ENCODE data around the gene DEF6. TPM values are rescaled to one million over a fixed set of nuclear protein-coding genes. Genes with fewer than 3 reads are reported as not detected.

DEF6 gene
- total RNA-seq, 1 donor from 2014 or later, result 20.1 TPM

GRCh38 chr6:35258336-35258735 lies 39.3 kb upstream of the DEF6 start:
- no peaks in the 10 kb centered on the region for H3K27me3 ChIP-seq
- H3K4me1 ChIP-seq, result peaks cover 0 to 5% of the 10 kb centered on the region in 2 donors
- no peak for TF ChIP-seq CTCF (IDR thresholded peaks at IDR 0.05)
- no peaks in the 10 kb centered on the region for H3K9me3 ChIP-seq
- no peaks in the 10 kb centered on the region for H3K36me3 ChIP-seq
- intact Hi-C loops (cut with DNase I), result no loop called here
- peak overlapping the region; percentile 77 to 89 for H3K4me3 ChIP-seq
- no peak for DNase-seq (ENCODE audit: low spot score in 2 of 2)
- H3K27ac ChIP-seq, result peak overlapping the region; percentile 97 to 98

- DNase-seq (ENCODE audit: low spot score in 2 of 2), result peak in 1 of 2 donors; percentile 82
- intact Hi-C loops (cut with DNase I), result loop anchor here (1.0 kb wide), 1 partner anchor 370 kb away; the partner anchor contains the start of gene ANKS1A
- H3K4me3 ChIP-seq, result peak overlapping the region; percentile 77 to 89
These were observed 38.8 kb upstream of the DEF6 start for GRCh38 chr6:35258858-35259193.

GRCh38 chr6:35259194-35259947 lies 38.2 kb upstream of the DEF6 start, which contains the start of gene ZNF76:
Gene ZNF76, plus strand, starts transcription at chr6:35259735. Its CDS starts 21,417 bp downstream, at chr6:35281152.
- H3K27ac ChIP-seq, result peak within 1 kb of the TSS; percentile 97 to 98
- peak within 1 kb of the TSS; percentile 77 to 89 for H3K4me3 ChIP-seq
- peak; percentile 90 to 99 for DNase-seq (ENCODE audit: low spot score in 2 of 2)
- intact Hi-C loops (cut with DNase I), result loop anchor here (1.0 kb wide), 1 partner anchor 370 kb away; the partner anchor contains the start of gene ANKS1A
- no peaks in the 10 kb centered on the region for H3K36me3 ChIP-seq
- no peaks in the 10 kb centered on the region for H3K27me3 ChIP-seq
- peak in 1 of 3 experiments; percentile 87 for TF ChIP-seq CTCF (IDR thresholded peaks at IDR 0.05)
- peaks cover 0 to 8% of the 10 kb centered on the region in 2 donors for H3K4me1 ChIP-seq
- no peaks in the 10 kb centered on the region for H3K9me3 ChIP-seq

More at GRCh38 chr6:35258858-35259193, 38.8 kb upstream of the DEF6 start:
- peaks cover 0 to 8% of the 10 kb centered on the region in 2 donors for H3K4me1 ChIP-seq
- peak overlapping the region; percentile 97 to 98 for H3K27ac ChIP-seq
- peak in 1 of 3 experiments; percentile 15 for TF ChIP-seq CTCF (IDR thresholded peaks at IDR 0.05)
- no peaks in the 10 kb centered on the region for H3K36me3 ChIP-seq
- H3K27me3 ChIP-seq, result no peaks in the 10 kb centered on the region
- no peaks in the 10 kb centered on the region for H3K9me3 ChIP-seq

GRCh38 chr6:35259948-35260590 lies 37.5 kb upstream of the DEF6 start:
- intact Hi-C loops (cut with DNase I), result loop anchor here (1.0 to 5.0 kb wide), 2 partner anchors 243 to 371 kb away; partner anchors contain the start of gene ANKS1A
- H3K9me3 ChIP-seq, result no peaks in the 10 kb centered on the region
- H3K36me3 ChIP-seq, result no peaks in the 10 kb centered on the region
- no peaks in the 10 kb centered on the region for H3K27me3 ChIP-seq
- TF ChIP-seq CTCF (IDR thresholded peaks at IDR 0.05), result no peak
- peak overlapping the region; percentile 97 to 98 for H3K27ac ChIP-seq
- DNase-seq (ENCODE audit: low spot score in 2 of 2), result peak in 1 of 2 donors; percentile 82
- peak overlapping the region; percentile 77 to 89 for H3K4me3 ChIP-seq
- H3K4me1 ChIP-seq, result peaks cover 0 to 8% of the 10 kb centered on the region in 2 donors

- Histone ChIP-seq H3K27ac (peak overlapping the region; percentile 97 to 98), H3K4me3 (peak overlapping the region; percentile 77 to 89), H3K9me3 (no peaks in the 10 kb centered on the region), H3K27me3 (no peaks in the 10 kb centered on the region), H3K4me1 (peaks cover 0 to 8% of the 10 kb centered on the region in 2 donors), H3K36me3 (no peaks in the 10 kb centered on the region)
- TF ChIP-seq CTCF (IDR thresholded peaks at IDR 0.05), result no peak
- intact Hi-C loops (cut with DNase I), result loop anchor here (5.0 kb wide), 1 partner anchor 244 kb away; no protein-coding TSS in a partner anchor
- no peak for DNase-seq (ENCODE audit: low spot score in 2 of 2)
These were observed 36.7 kb upstream of the DEF6 start for GRCh38 chr6:35260591-35261570.
